Uterus (tissue), 4 donors: ENCODE measurements around the gene IBA57. TPM values are rescaled to one million over a fixed set of nuclear protein-coding genes. Genes with fewer than 3 reads are reported as not detected.

ENCODE experiments used
- DNase-seq, 2 donors: peaks; one replicate each; pipeline ENCODE4 v3.0.0-alpha.2; 2019 to 2020
- H3K27ac ChIP-seq, 2 donors: fragments of 200-600 bp; sonication (generic); 1 replicate in 1 of 2; 2 replicates in 1 of 2; pipeline ENCODE4 v1.5.1; 2016 to 2018
- H3K27me3 ChIP-seq, 2 donors: fragments of 200-600 bp; sonication (generic); one replicate each; pipeline ENCODE4 v1.5.1; 2018 to 2019; ENCODE audit warnings: control low read depth in 1 of 2
- H3K36me3 ChIP-seq, 2 donors: fragments of 200-600 bp; sonication (generic); one replicate each; pipeline ENCODE4 v1.5.1; 2019; ENCODE audit warnings: control low read depth in 1 of 2
- H3K4me1 ChIP-seq, 2 donors: fragments of 200-600 bp; sonication (generic); one replicate each; pipeline ENCODE4 v1.5.1; 2018 to 2019; ENCODE audit warnings: control low read depth in 1 of 2
- H3K4me3 ChIP-seq, 2 donors: fragments of 200-600 bp; sonication (generic); 1 replicate in 1 of 2; 2 replicates in 1 of 2; pipeline ENCODE4 v1.5.1; 2018 to 2019; ENCODE audit warnings: mild to moderate bottlenecking in 1 of 2
- H3K9me3 ChIP-seq, 2 donors: fragments of 200-600 bp; sonication (generic); one replicate each; pipeline ENCODE4 v1.5.1; 2019; ENCODE audit warnings: control low read depth in 1 of 2
- POLR2A ChIP-seq, 2 donors: fragments of 450-650 bp; IDR thresholded peaks; one replicate each; pipeline ENCODE4 v1.6.1; 2016; ENCODE audit warnings: antibody characterized with exemption in 2 of 2, mild to moderate bottlenecking in 1 of 2, moderate library complexity in 1 of 2
- intact Hi-C: fragments of 100-400 bp; cut with DNase I; formaldehyde crosslinking; loops from one replicate; pipeline ENCODE4 v1.15.1; 2023; ENCODE audit warnings: low total_unique reads
- total RNA-seq, 4 donors: library from RNA; depleted of rRNA in 3 of 4; stranded (reverse); fragments of >200 nt in 3 of 4; gene quantifications; one replicate each; pipeline versions ENCODE4 v1.1.0 to v1.2.4, GENCODE V29; 2014 to 2023
- TF ChIP-seq, protein P1 (sequence below), 4 experiments: fragments of 200-600 bp in 2 of 4; fragments of 450-650 bp in 2 of 4; sonication (generic) in 2 of 4; IDR thresholded peaks; one replicate each; pipeline ENCODE4 v1.5.1; 2016 to 2019; ENCODE audit warnings: antibody characterized with exemption in 4 of 4, mild to moderate bottlenecking in 2 of 4, moderate library complexity in 1 of 4
- donor health status: DM: yes; HTN: yes; CAD: no.

IBA57 gene
- total RNA-seq, 4 donors from 2014 or later: 3.3 to 13.5 (median 7.5) TPM

DNA sequence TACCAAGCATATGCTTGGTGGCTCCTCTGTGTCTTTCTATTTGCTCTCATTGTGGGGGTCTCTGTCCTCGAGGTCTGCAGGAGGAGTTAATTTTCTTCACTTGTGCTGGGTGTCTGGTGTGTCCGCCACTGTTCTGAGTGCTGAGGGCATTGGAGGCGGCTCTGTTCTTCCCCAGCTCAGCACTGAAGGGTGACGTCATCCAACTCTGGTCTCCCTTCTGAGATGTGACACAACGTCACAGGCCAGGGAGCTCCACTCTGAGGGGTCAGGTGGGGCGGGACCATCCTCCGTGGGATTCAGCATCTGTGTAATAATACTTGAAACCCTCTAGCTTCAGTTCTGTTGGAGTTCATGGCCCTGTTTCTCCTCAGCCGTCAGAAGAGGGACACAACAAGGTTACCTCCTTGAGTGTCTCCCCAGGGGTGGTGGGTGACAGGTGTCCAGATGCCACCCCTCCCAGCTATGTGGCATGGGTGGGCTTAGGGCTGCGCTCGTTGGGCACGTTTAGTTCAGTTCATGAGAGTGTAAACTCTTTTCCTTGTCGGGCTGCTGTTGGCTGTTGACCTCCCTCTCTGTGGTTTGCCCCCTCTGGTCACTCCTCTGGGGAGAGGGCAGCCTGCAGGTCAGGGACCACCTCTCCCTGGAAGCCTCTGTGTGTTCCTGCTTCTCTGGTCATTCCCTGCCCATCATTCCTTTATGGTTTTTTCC is 3.1 kb downstream of the IBA57 start:
- H3K4me3 ChIP-seq: no peak overlapping the region
- intact Hi-C loops: no loop called here
- no peaks in the 10 kb centered on the region for H3K36me3 ChIP-seq
- no peak overlapping the region for H3K27ac ChIP-seq
- peaks cover 0 to 3% of the 10 kb centered on the region in 2 donors for H3K4me1 ChIP-seq
- H3K27me3 ChIP-seq: no peaks in the 10 kb centered on the region
- DNase-seq: no peak
- no peaks in the 10 kb centered on the region for H3K9me3 ChIP-seq
- TF ChIP-seq, protein P1, sequence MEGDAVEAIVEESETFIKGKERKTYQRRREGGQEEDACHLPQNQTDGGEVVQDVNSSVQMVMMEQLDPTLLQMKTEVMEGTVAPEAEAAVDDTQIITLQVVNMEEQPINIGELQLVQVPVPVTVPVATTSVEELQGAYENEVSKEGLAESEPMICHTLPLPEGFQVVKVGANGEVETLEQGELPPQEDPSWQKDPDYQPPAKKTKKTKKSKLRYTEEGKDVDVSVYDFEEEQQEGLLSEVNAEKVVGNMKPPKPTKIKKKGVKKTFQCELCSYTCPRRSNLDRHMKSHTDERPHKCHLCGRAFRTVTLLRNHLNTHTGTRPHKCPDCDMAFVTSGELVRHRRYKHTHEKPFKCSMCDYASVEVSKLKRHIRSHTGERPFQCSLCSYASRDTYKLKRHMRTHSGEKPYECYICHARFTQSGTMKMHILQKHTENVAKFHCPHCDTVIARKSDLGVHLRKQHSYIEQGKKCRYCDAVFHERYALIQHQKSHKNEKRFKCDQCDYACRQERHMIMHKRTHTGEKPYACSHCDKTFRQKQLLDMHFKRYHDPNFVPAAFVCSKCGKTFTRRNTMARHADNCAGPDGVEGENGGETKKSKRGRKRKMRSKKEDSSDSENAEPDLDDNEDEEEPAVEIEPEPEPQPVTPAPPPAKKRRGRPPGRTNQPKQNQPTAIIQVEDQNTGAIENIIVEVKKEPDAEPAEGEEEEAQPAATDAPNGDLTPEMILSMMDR (IDR thresholded peaks at IDR 0.05): no peak
- TF ChIP-seq POLR2A (IDR thresholded peaks at IDR 0.05): no peak

DNA sequence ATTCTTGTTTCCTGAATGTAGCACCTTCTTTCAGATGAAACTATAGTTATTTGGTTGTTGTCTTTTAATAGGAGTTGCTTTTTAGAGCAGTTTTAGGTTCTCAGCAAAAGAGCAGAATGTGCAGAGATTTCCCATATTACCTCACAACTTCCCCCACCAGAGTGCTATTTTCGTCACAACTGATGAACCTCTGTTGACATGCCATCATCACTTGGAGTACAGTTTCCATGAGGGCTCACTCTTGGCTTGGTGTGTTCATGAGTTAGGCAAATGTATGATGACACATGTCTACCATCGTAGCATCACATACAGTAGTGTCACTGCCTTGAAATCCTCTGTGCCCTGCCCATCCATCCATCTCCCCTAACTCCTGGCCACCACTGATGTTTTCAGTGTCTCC is 3.7 kb downstream of the IBA57 start:
- Histone ChIP-seq H3K4me1 (peaks cover 0 to 3% of the 10 kb centered on the region in 2 donors), H3K27me3 (no peaks in the 10 kb centered on the region), H3K9me3 (no peaks in the 10 kb centered on the region), H3K36me3 (no peaks in the 10 kb centered on the region), H3K27ac (no peak overlapping the region), H3K4me3 (no peak overlapping the region)
- intact Hi-C loops: no loop called here
- DNase-seq: no peak
- TF ChIP-seq, protein P1 (IDR thresholded peaks at IDR 0.05): no peak
- no peak for TF ChIP-seq POLR2A (IDR thresholded peaks at IDR 0.05)

DNA sequence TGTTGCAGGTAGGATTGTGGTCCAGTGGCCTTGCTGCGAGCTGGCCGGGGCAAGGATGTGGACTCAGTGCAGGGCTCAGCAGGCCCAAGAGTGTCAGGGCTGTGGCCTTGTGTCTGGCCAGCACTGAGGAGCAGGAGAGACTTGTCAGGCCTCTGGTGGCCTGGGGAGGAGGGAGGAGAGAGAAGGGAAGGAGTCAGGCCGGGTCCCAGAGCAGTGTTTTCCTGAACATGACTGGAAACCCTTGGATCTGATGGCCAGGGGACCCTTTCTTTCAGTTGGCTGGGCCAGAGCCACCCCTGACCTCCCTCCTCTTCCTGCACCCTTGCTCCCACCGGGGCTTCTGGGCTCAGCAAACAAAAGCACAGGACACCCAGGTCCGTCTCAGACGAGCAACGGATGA is 5.1 kb downstream of the IBA57 start:
- intact Hi-C loops: no loop called here
- Histone ChIP-seq H3K36me3 (no peaks in the 10 kb centered on the region), H3K9me3 (no peaks in the 10 kb centered on the region), H3K4me1 (peaks cover 0 to 3% of the 10 kb centered on the region in 2 donors), H3K4me3 (no peak overlapping the region), H3K27ac (no peak overlapping the region), H3K27me3 (no peaks in the 10 kb centered on the region)
- TF ChIP-seq, protein P1 (IDR thresholded peaks at IDR 0.05): no peak
- no peak for TF ChIP-seq POLR2A (IDR thresholded peaks at IDR 0.05)
- DNase-seq: no peak

DNA sequence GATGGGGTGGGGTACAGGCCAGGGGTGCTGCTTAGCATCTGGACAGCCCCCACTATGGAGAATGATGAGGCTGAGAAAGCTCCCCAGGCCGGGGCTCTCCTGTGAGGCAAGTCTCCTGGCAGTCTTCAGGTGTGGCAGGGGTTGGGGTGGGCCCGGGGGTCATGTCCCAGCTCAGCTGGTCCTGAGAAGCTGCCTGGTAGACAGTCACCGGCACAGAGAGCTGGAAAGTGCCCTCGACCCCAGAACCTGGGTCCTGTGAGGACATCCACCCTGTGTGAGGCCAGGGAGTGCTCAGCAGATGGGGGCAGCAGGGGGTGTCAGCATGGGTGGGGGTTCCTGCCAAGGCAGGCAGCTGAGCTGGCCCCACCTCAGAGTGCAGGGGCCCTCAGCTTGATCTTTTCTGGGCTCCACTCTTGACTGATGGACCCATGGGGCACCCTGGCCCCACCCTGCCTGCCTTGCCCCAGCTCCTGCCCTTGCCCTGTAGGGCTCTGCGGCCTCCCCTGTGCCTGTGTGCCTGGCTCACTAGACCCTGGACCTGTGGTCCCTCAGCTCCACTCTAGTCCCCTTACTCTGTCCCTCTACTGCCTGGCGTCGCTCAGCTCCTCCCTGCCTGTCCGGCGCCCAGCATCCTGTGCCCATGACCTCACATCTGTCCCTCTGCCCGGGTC is 5.8 kb downstream of the IBA57 start:
- intact Hi-C loops: no loop called here
- Histone ChIP-seq H3K27me3 (no peaks in the 10 kb centered on the region), H3K4me1 (peaks cover 0 to 3% of the 10 kb centered on the region in 2 donors), H3K27ac (no peak overlapping the region), H3K4me3 (no peak overlapping the region), H3K9me3 (no peaks in the 10 kb centered on the region), H3K36me3 (no peaks in the 10 kb centered on the region)
- TF ChIP-seq POLR2A (IDR thresholded peaks at IDR 0.05): no peak
- TF ChIP-seq, protein P1 (IDR thresholded peaks at IDR 0.05): no peak
- DNase-seq: no peak
